NCI-H146 treated with DMSO at 0.1 percent for 48 hours (cell line): Measurements from ENCODE around the gene NUP188.
"Not testable (repeated sequence)": the region's sequence is repeated elsewhere in the genome, so short reads cannot be mapped to it uniquely, and the experiment has no call there.

Source experiments
- DNase-seq: peaks from one replicate; lab custom pipeline; 2025; ENCODE audit not compliant: unreplicated experiment; lab: John Stamatoyannopoulos, UW

The NUP188 gene

GRCh38 chr9:129027685-129028191 is 80.2 kb downstream of the NUP188 start:
- DNase-seq, result no peak

GRCh38 chr9:129028192-129028966 is 80.9 kb downstream of the NUP188 start, which contains the start of gene SH3GLB2:
TSS of gene SH3GLB2 (minus strand) at chr9:129028331. CDS start at chr9:129028154, 177 bp downstream.
- peak; percentile 57 for DNase-seq

GRCh38 chr9:129030191-129030590 is 82.7 kb downstream of the NUP188 start:
- no peak for DNase-seq

GRCh38 chr9:129031514-129031913 is 84.0 kb downstream of the NUP188 start:
- DNase-seq, result no peak

GRCh38 chr9:129032541-129033159 is 85.2 kb downstream of the NUP188 start:
- no peak for DNase-seq

- DNase-seq, result no peak
Observed at GRCh38 chr9:129033216-129033615, 85.7 kb downstream of the NUP188 start.

GRCh38 chr9:129035838-129036237 is 88.3 kb downstream of the NUP188 start:
- DNase-seq, result not testable (repeated sequence)

- DNase-seq, result peak; percentile 96
Observed at GRCh38 chr9:129036241-129036922, 88.9 kb downstream of the NUP188 start, which contains the start of gene MIGA2. TSS of gene MIGA2 (plus strand) at chr9:129036626. CDS start at chr9:129040595, 3,969 bp downstream.

- DNase-seq, result no peak
Observed at GRCh38 chr9:129036923-129037766, 89.6 kb downstream of the NUP188 start.

- DNase-seq, result no peak
Observed at GRCh38 chr9:129037767-129038098, 90.2 kb downstream of the NUP188 start.

GRCh38 chr9:129038109-129038852 is 90.8 kb downstream of the NUP188 start:
- no peak for DNase-seq

- DNase-seq, result no peak
Observed at GRCh38 chr9:129040113-129040643, 92.7 kb downstream of the NUP188 start.

- DNase-seq, result no peak
Observed at GRCh38 chr9:129042016-129042415, 94.5 kb downstream of the NUP188 start.

GRCh38 chr9:129052592-129052991 is 105.1 kb downstream of the NUP188 start:
- no peak for DNase-seq

- no peak for DNase-seq
Observed at GRCh38 chr9:129053020-129053419, 105.5 kb downstream of the NUP188 start.

- no peak for DNase-seq
Observed at GRCh38 chr9:129054163-129054851, 106.8 kb downstream of the NUP188 start.
